Choroid plexus epithelial cell (primary cell): ENCODE measurements around the gene PMVK.
A peak's percentile ranks its signal among the peaks of the same experiment; 100 is the strongest.

Experiments used
- DNase-seq: peaks from one replicate; pipeline ENCODE4 v3.0.0-alpha.2; 2010; ENCODE audit warnings: low read depth
- H3K4me3 ChIP-seq: 2 replicates; pipeline ENCODE4 v1.5.1; 2011; ENCODE audit warnings: low read depth, mild to moderate bottlenecking, control low read depth, low read length, moderate library complexity
- TF ChIP-seq, protein P1 (sequence below): conservative IDR thresholded peaks from 2 replicates; pipeline ENCODE4 v1.5.1; 2011; ENCODE audit warnings: low read depth, mild to moderate bottlenecking, control low read depth, inconsistent platforms, low read length, moderate library complexity

The PMVK gene

DNA sequence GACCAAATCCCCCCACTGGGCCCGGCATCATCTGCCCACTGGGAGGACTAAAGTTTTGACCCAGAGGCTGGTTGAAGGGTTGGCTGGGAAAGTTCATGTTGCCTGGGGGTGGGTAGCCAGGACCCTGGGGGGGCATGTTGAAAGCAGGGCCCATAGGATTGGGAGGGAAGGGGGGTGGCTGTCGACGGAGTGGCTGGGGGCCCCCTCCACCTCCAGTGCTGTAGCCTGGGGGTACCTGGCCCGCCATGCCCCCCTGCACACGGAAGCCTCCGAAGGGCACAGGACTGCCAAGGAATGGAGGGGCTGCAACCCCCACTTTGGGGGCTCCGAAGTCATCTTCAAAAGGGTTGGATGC is 22.9 kb upstream of the PMVK start:
- TF ChIP-seq, protein P1, sequence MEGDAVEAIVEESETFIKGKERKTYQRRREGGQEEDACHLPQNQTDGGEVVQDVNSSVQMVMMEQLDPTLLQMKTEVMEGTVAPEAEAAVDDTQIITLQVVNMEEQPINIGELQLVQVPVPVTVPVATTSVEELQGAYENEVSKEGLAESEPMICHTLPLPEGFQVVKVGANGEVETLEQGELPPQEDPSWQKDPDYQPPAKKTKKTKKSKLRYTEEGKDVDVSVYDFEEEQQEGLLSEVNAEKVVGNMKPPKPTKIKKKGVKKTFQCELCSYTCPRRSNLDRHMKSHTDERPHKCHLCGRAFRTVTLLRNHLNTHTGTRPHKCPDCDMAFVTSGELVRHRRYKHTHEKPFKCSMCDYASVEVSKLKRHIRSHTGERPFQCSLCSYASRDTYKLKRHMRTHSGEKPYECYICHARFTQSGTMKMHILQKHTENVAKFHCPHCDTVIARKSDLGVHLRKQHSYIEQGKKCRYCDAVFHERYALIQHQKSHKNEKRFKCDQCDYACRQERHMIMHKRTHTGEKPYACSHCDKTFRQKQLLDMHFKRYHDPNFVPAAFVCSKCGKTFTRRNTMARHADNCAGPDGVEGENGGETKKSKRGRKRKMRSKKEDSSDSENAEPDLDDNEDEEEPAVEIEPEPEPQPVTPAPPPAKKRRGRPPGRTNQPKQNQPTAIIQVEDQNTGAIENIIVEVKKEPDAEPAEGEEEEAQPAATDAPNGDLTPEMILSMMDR = no peak
- H3K4me3 ChIP-seq = no peak overlapping the region
- DNase-seq = no peak

DNA sequence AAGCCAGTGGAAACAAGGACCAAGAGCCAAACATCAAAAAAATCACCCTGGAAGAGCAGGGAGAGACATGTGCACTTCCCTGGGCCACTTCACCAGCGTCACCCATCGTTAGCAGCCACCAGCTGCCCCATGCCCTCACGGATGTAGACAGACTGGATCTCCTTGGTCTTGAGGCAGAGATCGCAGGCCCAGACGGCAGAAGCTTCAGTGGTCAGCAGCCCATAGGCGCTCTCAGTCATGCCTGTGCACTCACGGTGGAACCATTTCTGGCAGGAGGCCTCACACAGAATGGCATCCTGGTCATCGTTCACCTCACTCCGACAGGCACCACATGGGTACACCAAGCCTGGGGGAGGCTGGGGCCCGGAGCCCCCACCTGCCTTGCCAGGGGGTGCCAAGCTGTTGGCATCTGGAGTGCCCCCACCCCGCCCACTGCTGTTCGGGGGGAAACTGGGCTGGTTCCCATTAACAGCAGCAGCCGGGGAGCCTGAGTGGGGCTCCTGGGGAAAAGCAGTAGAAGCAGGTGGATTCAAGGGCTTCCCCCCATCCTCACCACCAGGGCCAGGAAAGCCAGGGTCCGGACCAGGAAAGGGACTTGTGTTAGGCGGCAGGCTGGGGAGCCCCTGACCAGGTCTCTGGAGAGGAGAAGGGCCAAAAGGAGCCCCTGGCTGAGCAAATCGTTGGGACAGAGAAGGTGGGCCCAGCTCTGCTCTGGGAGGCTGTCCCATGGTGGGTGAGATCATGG is 22.3 kb upstream of the PMVK start:
- DNase-seq = no peak
- TF ChIP-seq, protein P1 = no peak
- no peak overlapping the region for H3K4me3 ChIP-seq

DNA sequence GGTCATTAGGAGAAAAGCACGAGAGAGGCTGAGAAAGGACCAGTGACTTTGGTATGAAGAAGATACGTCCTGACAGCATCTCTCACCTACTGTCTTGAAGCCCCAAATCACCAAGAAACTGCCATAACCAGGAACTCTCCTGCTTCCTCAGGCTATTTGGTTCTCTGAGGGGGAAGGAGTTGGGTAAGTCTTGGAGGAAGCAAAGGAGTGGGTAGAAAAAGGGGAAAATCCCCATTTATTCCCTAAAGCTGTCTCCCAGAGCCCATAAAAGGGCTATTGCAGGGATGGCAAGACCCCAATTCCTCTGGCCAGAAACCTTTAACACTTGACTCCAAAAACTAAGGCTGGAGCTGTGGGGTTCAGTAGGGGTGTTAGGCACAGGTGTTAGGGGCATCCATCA is 21.5 kb upstream of the PMVK start:
- no peak overlapping the region for H3K4me3 ChIP-seq
- DNase-seq = no peak
- TF ChIP-seq, protein P1 = no peak

DNA sequence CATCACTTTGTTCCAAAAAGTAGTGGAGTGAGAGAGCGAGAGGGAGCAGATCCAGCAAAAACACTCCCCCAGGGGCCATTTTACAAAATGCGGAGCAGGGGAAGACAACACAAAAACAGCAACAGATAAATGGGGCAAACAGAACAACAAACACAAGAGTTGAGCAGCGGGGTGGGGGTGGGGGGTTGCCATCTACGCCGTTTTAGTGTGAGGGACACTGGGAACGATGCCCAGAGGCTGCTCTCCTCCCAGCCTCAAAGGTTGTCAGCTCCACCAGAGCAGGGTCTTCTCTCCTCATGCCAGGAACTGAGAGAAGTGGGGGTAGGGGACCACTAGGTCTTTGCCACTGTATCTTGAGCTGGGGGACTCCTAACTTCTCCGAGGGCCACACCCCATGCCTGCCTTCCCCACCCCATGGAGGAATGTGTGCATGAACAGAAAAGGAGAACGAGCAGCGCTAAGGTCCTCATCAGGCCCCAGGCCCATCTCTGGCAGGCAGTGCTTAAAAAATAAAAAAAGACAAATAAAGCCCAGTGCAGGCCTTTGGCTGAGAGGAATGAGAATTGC is 20.7 kb upstream of the PMVK start:
- no peak overlapping the region for H3K4me3 ChIP-seq
- TF ChIP-seq, protein P1 = no peak
- no peak for DNase-seq

- TF ChIP-seq, protein P1 = no peak
- DNase-seq = peak; percentile 20
- peak overlapping the region; percentile 68 for H3K4me3 ChIP-seq
Measured at GRCh38 chr1:154956544-154956941, 20.0 kb upstream of the PMVK start.

DNA sequence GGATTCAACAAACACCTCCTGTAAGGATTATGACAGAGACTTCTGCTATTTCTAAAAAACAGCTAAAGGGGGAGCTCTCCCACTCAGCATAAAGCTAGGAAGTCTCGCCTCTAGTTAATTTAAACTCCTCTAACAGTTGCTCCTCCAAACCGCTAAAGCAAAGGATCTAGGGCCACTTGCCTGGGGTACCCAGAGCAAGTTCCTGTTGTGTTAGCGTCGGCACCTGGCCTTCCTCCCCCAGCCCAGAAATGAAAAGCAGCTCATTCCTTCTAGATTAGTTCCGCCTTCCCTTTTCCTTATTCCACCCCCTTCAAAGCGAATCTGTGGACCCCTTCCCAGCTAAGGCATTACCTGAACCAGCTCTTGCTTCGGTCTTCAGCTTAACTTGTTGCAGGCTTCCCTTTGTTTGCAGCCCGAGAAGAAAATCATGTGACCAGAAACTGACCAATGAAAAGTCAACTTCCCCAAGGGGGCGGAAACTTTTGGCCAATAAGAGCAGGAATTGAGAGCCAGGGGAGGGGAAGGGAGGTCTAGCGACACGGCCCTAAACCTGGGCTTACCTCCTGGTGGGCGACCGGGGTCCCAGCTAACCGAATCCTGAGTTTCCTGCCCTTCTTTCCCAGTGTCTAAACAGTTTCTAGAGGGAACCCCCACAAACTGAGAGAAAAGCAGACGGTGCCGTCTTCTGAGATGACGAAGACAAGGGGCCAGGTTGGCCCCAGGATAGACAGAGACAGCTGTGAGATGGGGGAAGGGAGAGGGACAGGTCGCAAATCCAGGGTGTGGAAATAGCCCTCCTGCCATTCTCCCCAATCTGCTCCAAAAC is 19.4 kb upstream of the PMVK start, which contains the start of gene PBXIP1:
PBXIP1 (minus strand) TSS at position 382 of the 826 bp plus-strand sequence. CDS start 2,378 bp downstream, outside the sequence.
- peak; percentile 93 for DNase-seq
- TF ChIP-seq, protein P1 = peak; percentile 60
- peak within 1 kb of the TSS; percentile 68 for H3K4me3 ChIP-seq
